Naive thymus-derived CD4-positive, alpha-beta T cell (primary cell): Measurements from ENCODE around the gene COL3A1. TPM values are rescaled to one million over a fixed set of nuclear protein-coding genes. Genes with fewer than 3 reads are reported as not detected.

Experiments
- ATAC-seq: fragments of 150-1000 bp; cut with Tn5 transposase; 2 replicates; pipeline ENCODE4 v1.10.0; 2021; ENCODE audit warnings: mild to moderate bottlenecking, moderate library complexity
- CTCF ChIA-PET: fragments of 350-600 bp; sonication (Branson Sonifier 250); formaldehyde crosslinking; loops from one replicate; lab custom pipeline; 2021; ENCODE audit warnings: antibody characterized with exemption; lab: Charles Lee
- POLR2A ChIA-PET: fragments of 350-600 bp; sonication (Branson Sonifier 250); formaldehyde crosslinking; loops from one replicate; lab custom pipeline; 2021; ENCODE audit warnings: antibody characterized with exemption, inconsistent platforms; lab: Charles Lee
- DNase-seq, 9 donors: peaks; one replicate each; pipeline versions ENCODE4 v3.0.0 to v3.0.0-alpha.2; 2020 to 2022; ENCODE audit warnings: mixed read lengths in 1 of 9
- H3K27ac ChIP-seq: one replicate; pipeline ENCODE4 v1.7.0; 2013; ENCODE audit warnings: mild to moderate bottlenecking, low read depth, low read length, moderate library complexity
- H3K27me3 ChIP-seq, 2 donors: one replicate each; pipeline ENCODE4 v1.7.0; 2013; ENCODE audit warnings: low read length in 2 of 2, mild to moderate bottlenecking in 2 of 2, moderate library complexity in 2 of 2; ENCODE audit not compliant: control insufficient read depth in 2 of 2, insufficient read depth in 2 of 2
- H3K36me3 ChIP-seq, 3 experiments: 1 replicate in 2 of 3; 2 replicates in 1 of 3; pipeline ENCODE4 v1.7.0; 2013; ENCODE audit warnings: low read length in 3 of 3, mild to moderate bottlenecking in 3 of 3, moderate library complexity in 1 of 3; ENCODE audit not compliant: insufficient read depth in 3 of 3, control insufficient read depth in 2 of 3
- H3K4me1 ChIP-seq, 2 donors: one replicate each; pipeline ENCODE4 v1.7.0; 2013; ENCODE audit warnings: low read length in 2 of 2, mild to moderate bottlenecking in 2 of 2, moderate library complexity in 1 of 2; ENCODE audit not compliant: control insufficient read depth in 2 of 2, insufficient read depth in 2 of 2
- H3K4me3 ChIP-seq: 2 replicates; pipeline ENCODE4 v1.7.0; 2013; ENCODE audit warnings: mild to moderate bottlenecking, low read length
- H3K9me3 ChIP-seq, 3 experiments: 1 replicate in 2 of 3; 2 replicates in 1 of 3; pipeline ENCODE4 v1.7.0; 2013; ENCODE audit warnings: low read length in 3 of 3; ENCODE audit not compliant: control insufficient read depth in 2 of 3
- H3K27ac Mint-ChIP-seq, 9 donors: one replicate each; pipeline ENCODE4 v1.8.0; 2020 to 2022; ENCODE audit warnings: mixed read lengths in 9 of 9, mild to moderate bottlenecking in 8 of 9, moderate library complexity in 5 of 9, inconsistent platforms in 2 of 9
- H3K27me3 Mint-ChIP-seq, 5 donors: one replicate each; pipeline ENCODE4 v1.8.0; 2021 to 2022; ENCODE audit warnings: mixed read lengths in 5 of 5, mild to moderate bottlenecking in 1 of 5
- H3K36me3 Mint-ChIP-seq, 5 donors: one replicate each; pipeline ENCODE4 v1.8.0; 2020 to 2022; ENCODE audit warnings: mixed read lengths in 5 of 5, mild to moderate bottlenecking in 3 of 5, inconsistent platforms in 1 of 5
- H3K4me1 Mint-ChIP-seq, 7 donors: one replicate each; pipeline ENCODE4 v1.8.0; 2020 to 2022; ENCODE audit warnings: mixed read lengths in 7 of 7, mild to moderate bottlenecking in 3 of 7, inconsistent platforms in 1 of 7
- H3K4me3 Mint-ChIP-seq, 10 donors: one replicate each; pipeline ENCODE4 v1.8.0; 2020 to 2022; ENCODE audit warnings: mild to moderate bottlenecking in 10 of 10, mixed read lengths in 10 of 10, moderate library complexity in 6 of 10, inconsistent platforms in 2 of 10
- H3K9me3 Mint-ChIP-seq, 11 donors: one replicate each; pipeline ENCODE4 v1.8.0; 2020 to 2022; ENCODE audit warnings: mixed read lengths in 11 of 11, mild to moderate bottlenecking in 4 of 11, inconsistent platforms in 1 of 11, moderate library complexity in 1 of 11
- intact Hi-C, 2 donors: fragments of 100-400 bp; cut with micrococcal nuclease; formaldehyde crosslinking; loops; one replicate each; pipeline ENCODE4 v1.15.1; 2023
- polyA plus RNA-seq, 2 donors: library from polyadenylated mRNA; unstranded; fragments of 300-500 nt; fragmentation: Illumina TruSeq; gene quantifications; one replicate each; pipeline ENCODE4 v1.2.3, GENCODE V29; 2021
- total RNA-seq, 6 experiments: library from RNA in 5 of 6; stranded (reverse) in 5 of 6; gene quantifications; 1 replicate in 5 of 6; 2 replicates in 1 of 6; pipeline ENCODE4 v1.2.3 and lab custom pipeline; 2021 to 2026

The COL3A1 gene
- total and polyA plus RNA-seq, 7 experiments from 2014 or later: 0.27 TPM; not detected in 6

GRCh38 chr2:189002079-189002478, 27.9 kb downstream of the COL3A1 start:
- no peak for DNase-seq
- Histone ChIP-seq H3K27me3 (no peaks in the 10 kb centered on the region), H3K36me3 (no peaks in the 10 kb centered on the region), H3K4me3 (no peak overlapping the region), H3K4me1 (no peaks in the 10 kb centered on the region), H3K9me3 (no peaks in the 10 kb centered on the region), H3K27ac (no peak overlapping the region)
- POLR2A ChIA-PET: no interaction called here
- H3K9me3 Mint-ChIP-seq: no peaks in the 10 kb centered on the region
- H3K4me1 Mint-ChIP-seq: peaks cover 0 to 4% (median 0%) of the 10 kb centered on the region in 7 donors
- ATAC-seq: no peak
- CTCF ChIA-PET: no interaction called here
- intact Hi-C loops: no loop called here
- H3K36me3 Mint-ChIP-seq: no peaks in the 10 kb centered on the region
- no peak overlapping the region for H3K4me3 Mint-ChIP-seq
- peaks cover 0 to 5% (median 0%) of the 10 kb centered on the region in 5 donors for H3K27me3 Mint-ChIP-seq
- no peak overlapping the region for H3K27ac Mint-ChIP-seq

- H3K4me3 Mint-ChIP-seq: no peak overlapping the region
- H3K27ac Mint-ChIP-seq: no peak overlapping the region
- CTCF ChIA-PET: no interaction called here
- Histone ChIP-seq H3K27ac (no peak overlapping the region), H3K36me3 (no peaks in the 10 kb centered on the region), H3K4me3 (no peak overlapping the region), H3K4me1 (no peaks in the 10 kb centered on the region), H3K27me3 (no peaks in the 10 kb centered on the region), H3K9me3 (no peaks in the 10 kb centered on the region)
- DNase-seq: no peak
- ATAC-seq: no peak
- POLR2A ChIA-PET: no interaction called here
- H3K4me1 Mint-ChIP-seq: no peaks in the 10 kb centered on the region
- intact Hi-C loops: no loop called here
- H3K9me3 Mint-ChIP-seq: no peaks in the 10 kb centered on the region
- H3K36me3 Mint-ChIP-seq: no peaks in the 10 kb centered on the region
- peaks cover 0 to 13% (median 0%) of the 10 kb centered on the region in 5 donors for H3K27me3 Mint-ChIP-seq
Observed at GRCh38 chr2:189008555-189009262, 34.5 kb downstream of the COL3A1 start.

- no peak for ATAC-seq
- ChIA-PET CTCF (no interaction called here), POLR2A (no interaction called here)
- peaks cover 0 to 13% (median 0%) of the 10 kb centered on the region in 5 donors for H3K27me3 Mint-ChIP-seq
- no peaks in the 10 kb centered on the region for H3K4me1 Mint-ChIP-seq
- DNase-seq: no peak
- Histone ChIP-seq H3K4me1 (no peaks in the 10 kb centered on the region), H3K9me3 (no peaks in the 10 kb centered on the region), H3K27ac (no peak overlapping the region), H3K36me3 (no peaks in the 10 kb centered on the region), H3K27me3 (no peaks in the 10 kb centered on the region), H3K4me3 (no peak overlapping the region)
- intact Hi-C loops: no loop called here
- H3K36me3 Mint-ChIP-seq: no peaks in the 10 kb centered on the region
- H3K4me3 Mint-ChIP-seq: no peak overlapping the region
- H3K9me3 Mint-ChIP-seq: no peaks in the 10 kb centered on the region
- H3K27ac Mint-ChIP-seq: no peak overlapping the region
Observed at GRCh38 chr2:189010536-189010935, 36.4 kb downstream of the COL3A1 start.

GRCh38 chr2:189012351-189012750, 38.2 kb downstream of the COL3A1 start:
- no peaks in the 10 kb centered on the region for H3K4me1 ChIP-seq
- Mint-ChIP-seq H3K27me3 (peaks cover 0 to 8% (median 0%) of the 10 kb centered on the region in 5 donors), H3K36me3 (no peaks in the 10 kb centered on the region), H3K4me1 (no peaks in the 10 kb centered on the region), H3K4me3 (no peak overlapping the region), H3K27ac (no peak overlapping the region), H3K9me3 (no peaks in the 10 kb centered on the region)
- H3K27ac ChIP-seq: no peak overlapping the region
- no peaks in the 10 kb centered on the region for H3K9me3 ChIP-seq
- no peaks in the 10 kb centered on the region for H3K36me3 ChIP-seq
- DNase-seq: no peak
- H3K27me3 ChIP-seq: no peaks in the 10 kb centered on the region
- intact Hi-C loops: no loop called here
- no peak overlapping the region for H3K4me3 ChIP-seq
- ChIA-PET CTCF (no interaction called here), POLR2A (no interaction called here)
- ATAC-seq: no peak

- no peaks in the 10 kb centered on the region for H3K9me3 ChIP-seq
- no peak overlapping the region for H3K27ac Mint-ChIP-seq
- H3K4me1 ChIP-seq: no peaks in the 10 kb centered on the region
- no peaks in the 10 kb centered on the region for H3K27me3 ChIP-seq
- peaks cover 0 to 8% (median 0%) of the 10 kb centered on the region in 5 donors for H3K27me3 Mint-ChIP-seq
- no peaks in the 10 kb centered on the region for H3K36me3 ChIP-seq
- ChIA-PET POLR2A (no interaction called here), CTCF (no interaction called here)
- no peaks in the 10 kb centered on the region for H3K36me3 Mint-ChIP-seq
- intact Hi-C loops: no loop called here
- H3K9me3 Mint-ChIP-seq: no peaks in the 10 kb centered on the region
- DNase-seq: no peak
- H3K4me3 Mint-ChIP-seq: no peak overlapping the region
- H3K4me3 ChIP-seq: no peak overlapping the region
- no peak for ATAC-seq
- H3K27ac ChIP-seq: no peak overlapping the region
- H3K4me1 Mint-ChIP-seq: no peaks in the 10 kb centered on the region
Observed at GRCh38 chr2:189013031-189013430, 38.9 kb downstream of the COL3A1 start.

GRCh38 chr2:189013671-189014448, 39.7 kb downstream of the COL3A1 start:
- no peaks in the 10 kb centered on the region for H3K27me3 ChIP-seq
- POLR2A ChIA-PET: no interaction called here
- no peak overlapping the region for H3K27ac ChIP-seq
- no peak overlapping the region for H3K4me3 Mint-ChIP-seq
- no peaks in the 10 kb centered on the region for H3K4me1 Mint-ChIP-seq
- peaks cover 0 to 7% (median 0%) of the 10 kb centered on the region in 5 donors for H3K27me3 Mint-ChIP-seq
- H3K36me3 ChIP-seq: no peaks in the 10 kb centered on the region
- no peaks in the 10 kb centered on the region for H3K9me3 ChIP-seq
- H3K4me1 ChIP-seq: no peaks in the 10 kb centered on the region
- no peak overlapping the region for H3K4me3 ChIP-seq
- H3K9me3 Mint-ChIP-seq: no peaks in the 10 kb centered on the region
- ATAC-seq (no peak), DNase-seq (no peak)
- no peak overlapping the region for H3K27ac Mint-ChIP-seq
- CTCF ChIA-PET: no interaction called here
- intact Hi-C loops: no loop called here
- H3K36me3 Mint-ChIP-seq: no peaks in the 10 kb centered on the region
